Measurements from ENCODE around the gene CENPC.

DNA sequence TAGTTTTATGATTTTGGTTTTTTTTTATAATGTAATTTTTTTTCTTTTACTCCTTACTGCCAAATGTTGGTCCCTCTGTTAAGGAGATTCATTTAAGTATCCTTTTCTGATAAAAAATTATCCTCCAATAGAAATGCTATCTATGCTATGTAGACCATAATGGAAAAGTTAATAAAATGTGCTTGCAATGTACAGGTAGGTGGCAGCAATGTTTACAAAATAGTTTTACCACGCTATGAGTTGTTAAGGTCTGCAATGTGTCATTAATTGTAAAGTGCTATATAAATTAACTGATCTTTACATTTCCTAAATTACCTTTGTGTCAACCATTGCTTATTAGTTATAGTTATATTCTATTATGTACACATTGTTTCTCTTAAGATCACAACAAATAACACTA, 3.8 kb upstream of the CENPC start:
- TF ChIP-seq, protein P1, sequence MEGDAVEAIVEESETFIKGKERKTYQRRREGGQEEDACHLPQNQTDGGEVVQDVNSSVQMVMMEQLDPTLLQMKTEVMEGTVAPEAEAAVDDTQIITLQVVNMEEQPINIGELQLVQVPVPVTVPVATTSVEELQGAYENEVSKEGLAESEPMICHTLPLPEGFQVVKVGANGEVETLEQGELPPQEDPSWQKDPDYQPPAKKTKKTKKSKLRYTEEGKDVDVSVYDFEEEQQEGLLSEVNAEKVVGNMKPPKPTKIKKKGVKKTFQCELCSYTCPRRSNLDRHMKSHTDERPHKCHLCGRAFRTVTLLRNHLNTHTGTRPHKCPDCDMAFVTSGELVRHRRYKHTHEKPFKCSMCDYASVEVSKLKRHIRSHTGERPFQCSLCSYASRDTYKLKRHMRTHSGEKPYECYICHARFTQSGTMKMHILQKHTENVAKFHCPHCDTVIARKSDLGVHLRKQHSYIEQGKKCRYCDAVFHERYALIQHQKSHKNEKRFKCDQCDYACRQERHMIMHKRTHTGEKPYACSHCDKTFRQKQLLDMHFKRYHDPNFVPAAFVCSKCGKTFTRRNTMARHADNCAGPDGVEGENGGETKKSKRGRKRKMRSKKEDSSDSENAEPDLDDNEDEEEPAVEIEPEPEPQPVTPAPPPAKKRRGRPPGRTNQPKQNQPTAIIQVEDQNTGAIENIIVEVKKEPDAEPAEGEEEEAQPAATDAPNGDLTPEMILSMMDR (IDR thresholded peaks at IDR 0.05): no peak
- TF ChIP-seq POLR2A (IDR thresholded peaks at IDR 0.05): no peak

All from lower leg skin (tissue), 3 donors.